DMS53 (cell line): ENCODE data around the gene ANKRD55.
"Not testable (repeated sequence)": the region's sequence is repeated elsewhere in the genome, so short reads cannot be mapped to it uniquely, and the experiment has no call there.

Experiments
- DNase-seq: peaks from one replicate; lab custom pipeline; 2025; lab: John Stamatoyannopoulos, UW

Gene ANKRD55

DNA sequence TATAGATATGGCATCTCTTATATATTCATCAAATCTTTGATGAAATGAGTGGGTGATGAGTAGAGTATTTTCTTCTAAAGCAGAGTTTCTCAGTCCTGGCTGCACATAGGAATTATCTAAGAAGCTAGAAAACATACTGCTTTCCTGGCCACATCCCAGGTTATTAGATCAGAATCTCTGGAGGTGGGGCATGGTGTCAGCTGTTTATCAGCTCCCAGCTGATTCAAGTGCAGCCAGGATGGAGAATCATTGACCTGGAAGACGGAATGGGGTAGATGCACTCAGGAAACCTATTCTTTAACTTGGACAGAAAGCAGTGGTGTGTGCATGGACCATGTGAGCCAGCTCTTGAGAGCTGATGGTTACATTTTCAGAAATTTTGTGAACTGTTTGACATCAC, 130.2 kb downstream of the ANKRD55 start:
- DNase-seq: peak; percentile 21

DNA sequence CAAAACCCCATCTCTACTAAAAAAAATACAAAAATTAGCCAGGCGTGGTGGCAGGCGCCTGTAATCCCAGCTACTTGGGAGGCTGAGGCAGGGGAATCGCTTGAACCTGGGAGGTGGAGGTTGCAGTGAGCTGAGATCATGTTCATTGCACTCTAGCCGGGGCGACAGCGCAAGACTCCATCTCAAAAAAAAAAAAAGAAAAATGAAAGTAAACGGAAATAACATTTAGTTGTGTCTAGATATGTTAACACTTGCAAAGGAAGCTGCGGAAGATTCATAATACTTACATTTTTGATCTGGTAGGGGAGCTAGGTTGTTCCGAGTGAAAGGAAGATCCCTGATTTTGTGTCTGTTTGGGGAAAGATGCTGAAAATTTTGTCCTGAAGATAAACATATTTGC, 130.9 kb downstream of the ANKRD55 start:
- DNase-seq: not testable (repeated sequence)

DNA sequence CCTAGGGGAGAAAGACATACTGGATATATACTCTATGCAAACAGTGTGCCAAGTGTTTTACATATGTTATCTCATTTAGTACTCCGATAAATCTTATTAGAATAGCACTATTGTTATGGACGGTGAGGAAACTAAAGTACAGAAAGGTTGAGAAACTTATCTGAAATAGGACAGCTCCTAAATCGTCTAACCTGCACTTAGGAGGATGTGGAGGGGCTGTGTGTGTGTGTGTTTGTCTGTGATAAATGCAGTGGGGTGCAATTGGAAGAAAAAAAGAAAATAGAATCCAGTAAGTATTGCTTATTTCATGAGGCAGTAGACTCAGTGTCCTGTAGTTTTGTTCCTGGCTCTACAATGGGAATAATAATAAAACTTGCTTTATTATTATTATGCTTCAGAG, 131.9 kb downstream of the ANKRD55 start:
- DNase-seq: no peak

DNA sequence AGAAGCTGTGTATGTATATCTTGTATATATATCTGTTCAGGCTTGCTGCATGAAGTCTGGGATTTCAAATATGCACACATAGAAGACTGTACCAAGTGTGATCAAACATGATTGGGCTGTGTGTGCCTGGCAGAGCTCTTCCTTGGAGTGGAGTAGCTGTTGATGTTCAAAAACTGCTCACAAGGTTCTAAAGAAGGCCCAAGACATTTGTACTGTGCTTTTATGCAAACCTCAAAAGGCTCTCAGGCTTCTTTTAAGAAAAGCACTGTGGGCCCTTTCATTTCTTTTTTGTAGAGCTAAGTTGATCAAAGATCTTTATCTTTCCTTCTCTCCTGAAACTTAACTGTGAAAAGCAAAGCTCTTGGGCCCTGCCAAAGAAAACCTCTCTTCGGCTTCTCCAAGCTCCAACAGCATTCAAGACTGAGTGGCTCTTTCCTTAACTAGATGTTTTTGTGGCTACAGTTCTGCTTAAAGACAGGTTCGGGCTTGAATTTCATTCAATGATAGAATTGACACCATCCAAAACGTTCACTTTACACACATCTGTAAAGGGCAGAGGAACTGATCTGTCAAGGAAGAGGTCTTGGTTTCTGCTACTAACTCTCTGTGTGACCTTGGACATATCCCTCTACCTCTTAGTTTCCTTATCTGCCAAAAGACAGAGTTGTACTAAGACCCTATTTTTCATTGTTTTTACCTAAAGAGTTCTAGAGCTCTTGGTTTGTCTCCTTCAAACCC, 132.5 kb downstream of the ANKRD55 start:
- DNase-seq: no peak

DNA sequence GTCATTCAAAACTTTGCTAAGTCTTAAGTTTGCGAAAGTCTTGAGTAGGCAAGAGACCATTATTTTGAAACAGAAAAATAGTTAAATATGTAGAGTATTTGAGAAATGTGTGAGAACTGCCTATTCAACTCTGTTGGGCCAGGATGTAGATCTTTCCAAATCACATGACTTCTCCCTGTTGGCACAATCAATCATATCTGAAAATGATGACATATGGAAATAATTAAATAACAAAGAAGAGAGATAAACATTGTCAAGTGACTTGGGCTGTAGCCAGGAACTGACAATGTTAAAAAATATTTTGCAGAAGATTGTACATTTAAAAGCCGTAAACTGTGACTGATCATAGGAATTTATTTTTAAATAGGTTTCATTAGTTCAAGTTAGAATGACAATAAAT, 133.8 kb downstream of the ANKRD55 start:
- no peak for DNase-seq

DNA sequence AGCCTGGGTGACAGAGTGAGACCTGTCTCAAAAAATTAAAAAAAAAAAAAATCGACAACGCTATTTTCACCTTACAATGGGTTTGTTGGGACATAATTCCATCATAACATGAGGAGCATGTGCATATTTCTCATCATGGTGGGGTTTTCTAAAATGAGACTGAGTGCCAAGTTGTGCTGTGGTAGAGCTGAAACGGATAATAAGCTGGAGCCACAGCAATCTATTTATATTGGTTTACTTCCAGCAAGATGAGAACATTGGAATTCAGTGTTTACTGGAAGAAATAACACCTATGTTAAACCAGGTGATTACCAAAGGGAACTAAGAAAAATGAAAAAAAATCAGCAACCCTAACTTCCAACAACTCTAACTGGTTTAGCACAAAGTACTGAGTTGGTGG, 136.1 kb downstream of the ANKRD55 start:
- DNase-seq: peak; percentile 31

DNA sequence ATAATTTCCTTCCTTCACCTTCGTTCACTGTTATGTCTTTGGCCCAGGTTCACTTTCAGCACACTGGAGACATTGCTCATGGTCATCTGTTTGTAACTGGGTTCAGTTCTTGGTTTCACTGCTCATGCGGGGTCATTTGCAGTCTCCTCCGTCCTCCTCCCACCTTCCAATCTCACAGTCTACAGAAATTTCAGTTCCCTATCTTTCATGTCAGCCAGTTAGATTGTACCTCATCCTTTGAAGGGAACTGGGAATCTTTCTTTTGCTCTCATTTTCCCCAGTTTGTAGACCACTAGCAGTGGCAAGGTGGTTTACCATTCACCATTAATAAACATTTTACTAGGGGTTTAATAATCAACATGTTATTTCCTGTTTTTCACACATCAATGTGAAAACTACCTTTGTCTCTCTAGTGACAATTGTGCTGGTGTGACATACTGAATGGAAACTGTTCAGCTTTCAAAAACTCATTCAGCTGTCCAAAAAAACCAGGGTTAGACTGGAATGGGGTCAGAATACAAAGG, 137.5 kb downstream of the ANKRD55 start:
- no peak for DNase-seq

DNA sequence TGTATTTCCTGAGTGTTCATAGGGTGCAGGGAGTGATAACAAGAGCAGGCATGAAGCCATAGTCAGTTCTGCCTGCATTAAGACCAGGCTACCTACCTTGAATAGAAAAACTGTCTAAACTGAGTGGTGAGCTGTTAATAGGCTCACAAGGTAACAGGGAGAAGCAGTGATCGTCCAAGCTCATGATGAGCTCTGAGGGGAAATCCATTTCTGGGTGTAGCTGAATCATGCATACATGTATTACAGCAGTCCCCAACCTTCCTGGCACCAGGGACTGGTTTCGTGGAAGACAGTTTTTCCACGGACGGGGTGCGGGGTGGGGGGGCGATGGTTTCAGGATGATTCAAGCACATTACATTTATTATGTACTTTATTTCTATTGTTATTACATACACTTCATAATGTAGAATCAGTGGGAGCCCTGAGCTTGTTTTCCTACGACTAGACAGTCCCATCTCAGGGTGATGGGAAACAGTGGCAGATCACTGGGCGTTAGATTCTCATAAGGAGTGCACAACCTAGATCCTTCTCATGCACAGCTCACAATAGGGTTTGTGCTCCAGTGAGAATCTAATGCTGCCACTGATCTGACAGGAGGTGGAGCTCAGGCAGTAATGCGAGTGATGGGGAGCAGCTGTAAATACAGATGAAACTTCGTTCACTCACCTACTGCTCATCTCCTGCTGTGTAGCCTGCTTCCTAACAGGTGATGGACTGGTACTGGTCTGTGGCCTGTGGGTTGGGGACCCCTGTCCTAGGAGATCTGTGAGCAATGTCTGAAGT, 138.4 kb downstream of the ANKRD55 start:
- no peak for DNase-seq

DNA sequence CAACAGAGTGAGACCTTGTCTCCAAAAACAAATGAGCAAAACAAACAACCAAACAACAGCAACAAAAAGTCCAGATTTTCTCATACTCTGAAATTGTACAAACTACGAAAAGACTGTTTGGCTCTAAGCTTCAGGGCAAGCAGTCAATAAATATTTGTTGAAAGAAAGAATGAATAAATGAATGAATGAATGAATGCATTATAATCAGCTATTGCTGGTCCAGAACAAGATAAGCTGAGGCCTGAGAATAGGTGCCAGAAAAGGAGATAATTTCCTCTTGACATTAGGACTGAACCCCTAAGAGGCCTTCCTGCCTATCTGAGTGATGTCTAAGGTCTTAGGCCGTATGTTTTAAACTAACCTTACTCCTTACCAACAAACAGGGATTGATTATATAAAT, 139.2 kb downstream of the ANKRD55 start:
- DNase-seq: no peak

DNA sequence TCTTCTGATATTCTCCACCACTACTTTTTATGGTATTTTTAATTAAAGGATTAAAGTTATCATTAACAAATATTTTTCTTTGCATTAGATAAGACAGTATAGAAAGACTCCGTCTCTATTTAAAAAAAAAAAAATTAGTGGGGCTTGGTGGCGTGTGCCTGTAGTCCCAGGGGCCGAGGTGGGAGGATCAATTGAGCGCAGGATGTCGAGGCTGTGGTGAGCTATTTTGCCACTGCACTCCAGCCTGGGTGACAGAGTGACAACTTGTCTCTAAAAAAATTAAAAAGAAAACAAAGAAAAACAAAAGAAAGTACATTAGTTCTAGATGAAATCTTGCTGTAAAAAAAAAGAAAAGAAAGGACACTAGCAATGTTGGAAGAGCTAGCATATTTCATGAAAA, 141.0 kb downstream of the ANKRD55 start:
- DNase-seq: no peak

DNA sequence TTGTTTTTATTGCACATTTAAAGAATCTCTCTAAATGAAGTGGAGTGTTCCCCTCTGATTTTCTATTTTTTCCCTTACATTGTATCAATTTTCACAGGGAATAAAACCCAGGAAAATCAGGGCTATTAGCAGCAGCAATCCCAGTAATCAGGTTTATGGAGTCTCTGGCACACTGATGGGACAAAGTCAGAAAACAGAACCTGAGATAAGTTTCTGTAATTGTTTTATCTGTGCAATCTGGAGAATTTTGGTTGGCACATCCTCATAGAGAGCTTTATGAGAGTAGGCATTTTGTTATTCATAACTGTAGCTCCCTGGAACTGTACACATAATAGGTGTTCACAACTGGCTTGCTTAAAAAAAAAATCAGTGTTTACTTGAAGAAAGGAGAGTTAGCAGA, 141.5 kb downstream of the ANKRD55 start:
- no peak for DNase-seq

DNA sequence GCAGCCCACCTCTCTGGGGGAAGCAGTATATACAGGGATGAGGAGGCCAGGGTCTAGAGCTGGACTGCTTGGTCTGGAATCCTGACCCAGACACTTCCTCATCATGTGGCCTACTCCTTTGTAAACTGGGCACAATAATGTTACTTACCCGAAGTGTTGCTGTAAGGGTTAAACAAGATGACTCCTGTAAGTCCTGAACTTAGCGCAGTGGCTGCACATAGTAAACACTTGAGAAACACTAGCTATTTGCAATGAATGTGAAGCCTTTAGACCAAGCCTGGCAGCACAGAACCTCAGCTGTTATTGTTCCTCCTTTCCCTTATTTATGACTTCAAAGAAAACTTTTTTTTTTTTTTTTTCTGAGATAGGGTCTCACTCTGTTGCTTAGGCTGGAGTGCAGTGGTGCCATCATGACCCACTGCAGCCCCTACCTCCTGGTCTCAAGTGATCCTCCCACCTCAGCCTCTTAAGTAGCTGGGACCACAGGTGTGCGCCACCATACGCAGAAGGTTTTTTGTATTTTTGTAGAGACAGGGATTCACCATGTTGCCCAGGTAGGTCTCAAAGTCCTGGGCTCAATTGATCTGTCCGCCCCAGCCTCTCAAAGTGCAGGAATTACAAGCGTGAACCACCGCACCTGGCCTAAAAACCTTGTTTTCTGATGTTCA, 142.2 kb downstream of the ANKRD55 start:
- peak; percentile 65 for DNase-seq

DNA sequence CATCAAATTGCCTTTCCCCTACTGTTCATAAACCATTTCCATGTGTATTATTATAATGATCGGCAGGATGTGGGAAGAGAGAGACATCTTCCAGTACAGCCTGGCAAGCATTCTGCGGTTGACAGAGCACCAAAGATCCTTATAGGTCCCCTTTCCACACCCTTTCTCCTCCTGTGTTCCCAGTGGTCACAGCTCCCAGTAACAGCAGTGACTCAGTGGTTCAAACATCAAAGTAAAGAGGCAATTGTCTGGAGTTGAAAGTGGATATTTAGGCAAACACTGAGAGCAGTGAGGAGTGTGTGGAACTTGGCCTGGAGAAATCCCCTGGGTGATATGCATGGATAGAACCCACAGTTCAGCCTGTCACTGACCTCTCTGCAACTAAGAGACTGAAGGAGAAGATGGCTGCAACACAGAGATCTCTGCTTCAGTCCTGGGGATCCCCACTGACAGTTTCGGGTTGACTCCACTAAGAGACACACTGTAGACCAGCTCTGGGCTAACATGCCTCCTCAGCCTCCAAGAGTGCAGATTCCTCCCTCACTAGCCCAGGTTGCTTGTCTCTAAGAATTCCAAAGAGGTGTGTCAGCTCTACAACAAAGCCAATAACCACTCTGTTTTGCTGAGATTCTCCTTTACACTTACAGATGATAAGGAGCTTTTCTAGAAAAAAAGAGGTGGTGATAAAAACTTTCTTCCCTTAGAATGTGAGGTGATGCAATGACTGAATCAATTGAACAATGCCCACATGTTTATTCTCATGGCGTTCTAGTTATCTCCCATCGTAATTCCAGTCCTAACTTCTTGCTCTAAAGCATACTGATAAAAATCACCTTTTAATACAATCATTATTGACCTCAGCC, 143.9 kb downstream of the ANKRD55 start:
- DNase-seq: peak; percentile 48

DNA sequence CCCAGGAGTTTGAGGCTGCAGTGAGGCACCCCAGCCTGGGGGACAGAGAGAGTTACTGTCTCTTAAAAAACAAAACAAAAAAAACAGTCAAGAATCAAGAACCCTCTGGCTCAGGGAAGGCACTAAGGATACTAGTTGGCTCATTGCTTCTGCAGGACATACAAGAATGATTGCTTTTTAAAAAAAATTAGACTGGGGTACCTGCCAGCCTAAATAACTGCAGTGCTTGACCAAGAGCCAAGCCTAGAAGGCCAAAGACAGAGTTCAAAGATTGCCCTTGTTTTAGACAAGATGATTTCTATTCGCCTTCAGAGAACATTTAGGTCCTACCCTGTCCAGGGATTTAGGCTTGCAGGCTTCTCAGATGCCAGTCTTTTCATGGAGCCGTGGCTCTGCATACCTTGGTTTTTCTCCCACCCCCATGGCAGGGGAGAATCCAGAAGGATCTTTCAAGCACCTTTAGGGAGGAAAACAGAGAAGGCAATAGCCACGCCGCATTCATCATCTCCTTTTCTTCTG, 144.6 kb downstream of the ANKRD55 start:
- peak; percentile 34 for DNase-seq

DNA sequence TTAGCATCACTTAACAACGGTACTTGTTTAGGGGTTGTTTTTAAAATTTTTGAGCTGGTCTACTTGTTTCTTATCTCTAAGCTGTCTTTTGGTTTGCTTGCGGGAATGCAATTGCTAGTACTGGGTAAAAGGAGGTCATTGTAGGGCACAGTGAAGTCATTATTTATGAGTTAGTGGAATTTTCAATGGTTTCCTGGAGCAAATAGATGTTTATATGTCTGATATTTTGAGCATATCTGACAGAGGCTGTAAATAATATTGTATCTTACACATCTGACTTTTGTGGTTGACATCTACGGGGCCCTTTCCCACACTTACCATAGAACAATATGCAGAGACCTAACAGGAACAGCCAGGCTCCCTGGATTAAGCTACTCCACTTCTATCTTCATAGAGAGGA, 147.9 kb downstream of the ANKRD55 start:
- DNase-seq: no peak

DNA sequence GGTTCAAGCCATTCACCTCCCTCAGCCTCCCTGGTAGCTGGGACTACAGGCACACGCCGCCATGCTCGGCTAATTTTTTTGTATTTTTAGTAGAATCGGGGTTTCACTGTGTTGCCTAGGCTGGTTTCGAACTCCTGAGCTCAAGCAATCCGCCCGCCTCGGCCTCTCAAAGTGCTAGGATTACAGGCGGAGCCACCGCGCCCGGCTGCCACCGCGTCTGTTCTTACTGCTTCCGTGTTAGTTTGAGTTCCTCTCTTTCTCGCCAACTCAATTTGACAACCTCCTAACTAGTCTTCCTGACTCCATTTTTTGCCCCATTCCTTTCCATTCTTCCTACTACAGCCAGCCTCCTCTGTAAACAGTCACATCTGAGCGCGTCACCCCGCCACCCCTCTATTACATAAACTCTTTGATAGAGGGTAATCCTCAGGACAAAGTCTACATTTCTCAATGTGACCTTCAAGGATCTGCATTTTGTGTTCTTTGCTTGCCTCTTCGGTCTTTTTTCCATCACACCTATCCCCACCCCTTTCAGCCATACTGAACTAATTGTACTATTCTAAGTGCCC, 149.8 kb downstream of the ANKRD55 start:
- DNase-seq: no peak

DNA sequence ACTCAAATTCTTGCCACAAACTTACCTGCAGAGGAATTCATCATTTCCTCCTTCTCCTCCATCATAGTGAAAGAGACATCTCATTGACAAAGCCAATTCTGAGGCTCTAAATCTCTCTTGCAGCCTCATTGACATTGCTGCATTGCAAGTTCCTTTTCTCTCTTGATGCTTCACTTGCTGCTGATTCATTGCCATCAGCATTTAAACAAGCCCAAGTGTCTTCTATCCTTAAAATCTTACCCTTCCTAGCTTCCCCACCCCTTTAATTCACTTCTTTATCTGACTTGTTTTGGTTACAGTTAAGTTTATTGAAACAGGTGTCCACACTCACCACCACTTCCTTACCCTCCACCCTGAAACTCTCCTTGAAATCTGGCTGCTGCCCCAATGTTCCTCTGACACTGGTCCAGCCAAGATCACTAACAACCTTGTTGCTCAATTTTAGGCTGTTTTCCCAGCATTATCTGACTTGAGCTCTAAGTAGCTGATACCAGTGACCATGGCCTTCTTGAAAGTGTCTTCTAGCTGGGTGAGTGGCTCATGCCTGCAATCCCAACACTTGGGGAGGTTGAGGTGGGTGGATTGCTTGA, 152.0 kb downstream of the ANKRD55 start:
- DNase-seq: peak; percentile 22

DNA sequence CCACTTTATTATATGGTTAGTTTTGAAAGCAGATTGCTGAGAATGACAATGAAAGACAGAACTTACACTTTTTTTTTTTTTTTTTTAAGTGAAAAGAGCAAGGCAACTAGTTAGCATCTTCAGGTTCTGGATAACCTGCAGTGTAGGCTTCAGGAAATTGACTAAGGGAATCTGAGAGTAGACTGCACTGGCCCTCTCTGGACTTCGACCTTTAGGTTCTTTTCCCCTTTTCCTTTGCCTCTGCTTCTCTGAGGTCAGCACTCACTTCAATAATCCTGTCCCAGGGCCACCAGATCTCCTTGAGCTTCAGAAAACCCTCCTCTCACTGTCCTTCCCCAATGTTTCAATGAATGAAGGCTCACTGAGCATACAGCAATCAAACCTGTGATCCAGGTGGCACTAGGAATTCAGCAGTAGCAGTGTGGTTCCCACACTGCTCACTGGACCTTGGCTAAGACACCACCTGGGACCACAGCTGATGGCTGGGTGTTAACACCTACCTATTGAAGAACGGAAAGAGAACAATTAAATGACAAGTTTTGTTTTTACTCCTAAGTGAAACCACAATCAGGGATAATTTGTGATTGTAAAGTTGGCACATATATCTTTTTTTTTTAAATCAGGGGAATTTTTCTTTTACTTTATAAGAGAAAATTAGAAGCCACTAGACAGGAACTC, 152.6 kb downstream of the ANKRD55 start:
- DNase-seq: peak; percentile 30

DNA sequence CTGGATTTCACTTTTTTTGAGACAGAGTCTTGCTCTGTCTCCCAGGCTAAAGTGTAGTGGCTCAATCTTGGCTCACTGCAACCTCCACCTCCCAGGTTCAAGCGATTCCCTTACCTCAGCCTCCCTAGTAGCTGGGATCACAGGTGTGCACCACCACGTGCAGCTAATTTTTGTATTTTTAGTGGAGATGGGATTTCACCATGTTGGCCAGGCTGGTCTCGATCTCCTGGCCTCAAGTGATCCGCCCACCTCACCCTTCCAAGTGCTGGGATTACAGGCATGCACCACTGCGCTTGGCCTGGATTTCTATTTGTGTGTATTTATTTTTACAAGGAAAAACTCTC, 154.0 kb downstream of the ANKRD55 start:
- DNase-seq: not testable (repeated sequence)
